ENCODE data around the gene PIGW. TPM values are rescaled to one million over a fixed set of nuclear protein-coding genes. Genes with fewer than 3 reads are reported as not detected.

The PIGW gene
- total and polyA plus RNA-seq, 9 of the 15 experiments (the other 6 are each of a cell fraction or from before 2014, with no cell fraction given): 9.5 to 33.9 (median 21.2) TPM

GRCh38 chr17:36532435-36532975 lies 2.3 kb upstream of the PIGW start:
- H3K27ac ChIP-seq (ENCODE audit: extremely low read depth, low read depth, low read length): no peak overlapping the region; the same call in 1 of the 3 replicates

More at GRCh38 chr17:36532435-36532975, 2.3 kb upstream of the PIGW start:
- H3K4me3 ChIP-seq: no peak overlapping the region
- no peaks in the 10 kb centered on the region for H3K9me3 ChIP-seq (replicated peaks; ENCODE audit: control insufficient read depth, insufficient read depth, low read depth, low read length)
- CTCF ChIA-PET (ENCODE audit: low intra/inter-chr PET ratio): no interaction called here
- intact Hi-C loops (cut with micrococcal nuclease): no loop called here
- no peak for ATAC-seq
- H2AFZ ChIP-seq (ENCODE audit: low read depth, low read length): no peak overlapping the region
- WGBS (ENCODE audit: insufficient coverage, low coverage, missing lambda C conversion rate): 92% methylated on average over 2 of the region's 2 CpGs
- H4K20me1 ChIP-seq (replicated peaks; ENCODE audit: control insufficient read depth, insufficient read depth, low read length): 0 out of 2 replicates have a peak, but pooled peaks cover 4% of the 10 kb centered on the region
- no peak for TF ChIP-seq ZNF384 (IDR thresholded peaks at IDR 0.05; ENCODE audit: low read depth, low read length)
- TF ChIP-seq ETV1 (tag; conservative IDR thresholded peaks at IDR 0.05; ENCODE audit: low read depth): no peak
- TF ChIP-seq TBL1XR1 (IDR thresholded peaks at IDR 0.05; ENCODE audit: low read length in 2 of 2): no peak
- TF ChIP-seq SMAD2 (IDR thresholded peaks at IDR 0.05; ENCODE audit: low read depth, low read length): no peak
- TF ChIP-seq, protein P1, sequence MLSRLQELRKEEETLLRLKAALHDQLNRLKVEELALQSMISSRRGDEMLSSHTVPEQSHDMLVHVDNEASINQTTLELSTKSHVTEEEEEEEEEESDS (CRISPR knock-in tag; IDR thresholded peaks at IDR 0.05): no peak
- TF ChIP-seq ZSCAN32 (CRISPR knock-in tag; IDR thresholded peaks at IDR 0.05): no peak
- no peak for TF ChIP-seq ZNF431 (CRISPR knock-in tag; IDR thresholded peaks at IDR 0.05)
- no peak for TF ChIP-seq EP300 (IDR thresholded peaks at IDR 0.05; ENCODE audit: low read length)
- no peaks in the 10 kb centered on the region for H3K9me1 ChIP-seq (ENCODE audit: control insufficient read depth, insufficient read depth, low read length)
- BruUV-seq (replicated peaks): no TSS peak
- H3K27me3 ChIP-seq (ENCODE audit: control insufficient read depth in 2 of 2, insufficient read depth in 2 of 2, low read length in 2 of 2): no peaks in the 10 kb centered on the region
- POLR2A ChIA-PET: interaction anchor here (1.1 kb wide), 2 partner anchors 10 to 13 kb away, joined by 3 read pairs; no protein-coding TSS in a partner anchor
- H3K79me2 ChIP-seq (ENCODE audit: control insufficient read depth, insufficient read depth, low read length): peaks cover 74% of the 10 kb centered on the region
- peak overlapping the region in 1 of 2 experiments; percentile 53; a peak in 1 of 4 replicates for H3K9ac ChIP-seq (ENCODE audit: insufficient read depth in 1 of 2, low read depth in 2 of 2, low read length in 2 of 2)
- DNase-seq (ENCODE audit: extremely low read depth in 1 of 4, low spot score in 3 of 4): no peak
- peaks cover 73% of the 10 kb centered on the region for H3K36me3 ChIP-seq (ENCODE audit: control insufficient read depth, insufficient read depth, low read length)
- in situ Hi-C loops (cut with MboI): no loop called here
- H3K4me2 ChIP-seq (ENCODE audit: insufficient read depth, low read length): peak overlapping the region; percentile 14; the same call in 1 of the 2 replicates
- H3K4me1 ChIP-seq (replicated peaks in 1 of 2; ENCODE audit: control insufficient read depth in 2 of 2, insufficient read depth in 2 of 2, low read length in 2 of 2): peaks cover 30 to 34% of the 10 kb centered on the region in 2 experiments
- FAIRE-seq: no peak
